Fibroblast of lung (primary cell): Measurements from ENCODE around the gene CLMN. TPM values are rescaled to one million over a fixed set of nuclear protein-coding genes. Genes with fewer than 3 reads are reported as not detected.

Source experiments
- DNase-seq, 2 donors: peaks; one replicate each; pipeline versions ENCODE4 v3.0.0 to v3.0.0-alpha.2; 2010; ENCODE audit warnings: low read depth in 2 of 2
- H2AFZ ChIP-seq: 2 replicates; pipeline ENCODE4 v1.5.1; 2012; ENCODE audit warnings: low read length, control low read depth, inconsistent platforms
- H3K27ac ChIP-seq: 2 replicates; pipeline ENCODE4 v1.5.1; 2011; ENCODE audit warnings: low read length, control low read depth; ENCODE audit not compliant: insufficient read depth
- H3K27me3 ChIP-seq: 2 replicates; pipeline ENCODE4 v1.5.1; 2011; ENCODE audit warnings: mild to moderate bottlenecking, low read length; ENCODE audit not compliant: control insufficient read depth, insufficient read depth
- H3K36me3 ChIP-seq: 2 replicates; pipeline ENCODE4 v1.5.1; 2011; ENCODE audit warnings: low read length; ENCODE audit not compliant: control insufficient read depth, insufficient read depth
- H3K4me1 ChIP-seq: 2 replicates; pipeline ENCODE4 v1.5.1; 2011; ENCODE audit warnings: low read length; ENCODE audit not compliant: control insufficient read depth, insufficient read depth; ENCODE audit errors: extremely low read depth
- H3K4me2 ChIP-seq: 2 replicates; pipeline ENCODE4 v1.5.1; 2011; ENCODE audit warnings: low read length, control low read depth; ENCODE audit not compliant: insufficient read depth; ENCODE audit errors: extremely low read depth
- H3K4me3 ChIP-seq, 4 experiments: fragments of 200-600 bp in 1 of 4; sonication (generic) in 1 of 4; replicated peaks in 1 of 4; 2 replicates each; pipeline ENCODE4 v1.5.1; 2011 to 2016; ENCODE audit warnings: low read length in 4 of 4, low read depth in 3 of 4, mild to moderate bottlenecking in 3 of 4, control low read depth in 2 of 4, inconsistent platforms in 1 of 4, mixed read lengths in 1 of 4; ENCODE audit not compliant: insufficient read depth in 1 of 4; ENCODE audit errors: control extremely low read depth in 1 of 4
- H3K79me2 ChIP-seq: 2 replicates; pipeline ENCODE4 v1.5.1; 2012; ENCODE audit warnings: mild to moderate bottlenecking, low read length, inconsistent platforms; ENCODE audit not compliant: control insufficient read depth, insufficient read depth
- H3K9ac ChIP-seq: 2 replicates; pipeline ENCODE4 v1.5.1; 2011; ENCODE audit warnings: mild to moderate bottlenecking, low read length, control low read depth; ENCODE audit not compliant: insufficient read depth
- H3K9me3 ChIP-seq: 2 replicates; pipeline ENCODE4 v1.5.1; 2012; ENCODE audit warnings: low read depth, low read length; ENCODE audit not compliant: control insufficient read depth, insufficient read depth
- H4K20me1 ChIP-seq: 2 replicates; pipeline ENCODE4 v1.5.1; 2011; ENCODE audit warnings: low read length; ENCODE audit not compliant: control insufficient read depth, insufficient read depth; ENCODE audit errors: extremely low read depth
- CTCF ChIP-seq, 2 donors: IDR thresholded peaks in 1 of 2; conservative IDR thresholded peaks in 1 of 2; 1 replicate in 1 of 2; 2 replicates in 1 of 2; pipeline ENCODE4 v1.5.1; 2011 to 2012; ENCODE audit warnings: low read length in 2 of 2, control low read depth in 1 of 2, inconsistent platforms in 1 of 2, low read depth in 1 of 2, mild to moderate bottlenecking in 1 of 2
- EZH2 ChIP-seq: IDR thresholded peaks from 2 replicates; pipeline ENCODE4 v1.5.1; 2012; ENCODE audit warnings: low read length, control low read depth, mild to moderate bottlenecking; ENCODE audit errors: missing control alignments
- polyA plus RNA-seq, 2 donors: library from polyadenylated mRNA; depleted of rRNA in 1 of 2; stranded (reverse) in 1 of 2; unstranded in 1 of 2; fragments of >200 nt; gene quantifications; 2 replicates each; pipeline ENCODE4 v1.2.1, GENCODE V29; 2011 to 2012; ENCODE audit warnings: missing spikeins in 1 of 2
- total RNA-seq: library from RNA; depleted of rRNA; stranded (reverse); fragments of >200 nt; gene quantifications from 2 replicates; pipeline ENCODE4 v1.2.1, GENCODE V29; 2014

Gene CLMN
- total and polyA plus RNA-seq, 2 donors (not counting 1 experiment from before 2014, with no cell fraction given): 0.83 to 2.7 TPM

- no peak overlapping the region for H3K9ac ChIP-seq
- no peaks in the 10 kb centered on the region for H4K20me1 ChIP-seq
- H3K27me3 ChIP-seq: no peaks in the 10 kb centered on the region
- TF ChIP-seq CTCF (conservative IDR thresholded peaks at IDR 0.05 in 1 of 2, IDR thresholded peaks at IDR 0.05 in 1 of 2; ENCODE audit: low read depth in 1 of 2, low read length in 2 of 2) (no peak), EZH2 (no peak)
- H3K27ac ChIP-seq: no peak overlapping the region
- H3K4me1 ChIP-seq: no peaks in the 10 kb centered on the region
- no peaks in the 10 kb centered on the region for H3K36me3 ChIP-seq
- H2AFZ ChIP-seq: no peak overlapping the region
- no peak overlapping the region for H3K4me2 ChIP-seq
- H3K4me3 ChIP-seq: no peak overlapping the region
- H3K9me3 ChIP-seq: no peaks in the 10 kb centered on the region
- no peak for DNase-seq
- H3K79me2 ChIP-seq: no peaks in the 10 kb centered on the region
Measured at GRCh38 chr14:95353007-95353406, 33.3 kb upstream of the CLMN start.

- Histone ChIP-seq H3K9me3 (no peaks in the 10 kb centered on the region), H3K9ac (no peak overlapping the region), H3K4me2 (no peak overlapping the region), H4K20me1 (no peaks in the 10 kb centered on the region), H3K36me3 (no peaks in the 10 kb centered on the region), H2AFZ (no peak overlapping the region), H3K4me3 (no peak overlapping the region), H3K4me1 (no peaks in the 10 kb centered on the region), H3K79me2 (no peaks in the 10 kb centered on the region), H3K27ac (no peak overlapping the region), H3K27me3 (no peaks in the 10 kb centered on the region)
- no peak for DNase-seq
- TF ChIP-seq CTCF (conservative IDR thresholded peaks at IDR 0.05 in 1 of 2, IDR thresholded peaks at IDR 0.05 in 1 of 2; ENCODE audit: low read depth in 1 of 2, low read length in 2 of 2): no peak
- TF ChIP-seq EZH2: no peak
Measured at GRCh38 chr14:95352481-95352880, 32.8 kb upstream of the CLMN start.

GRCh38 chr14:95349241-95349640, 29.5 kb upstream of the CLMN start:
- Histone ChIP-seq H3K36me3 (no peaks in the 10 kb centered on the region), H3K9ac (no peak overlapping the region), H3K9me3 (no peaks in the 10 kb centered on the region), H4K20me1 (no peaks in the 10 kb centered on the region), H3K4me1 (no peaks in the 10 kb centered on the region), H3K27ac (no peak overlapping the region), H3K79me2 (no peaks in the 10 kb centered on the region), H3K4me2 (no peak overlapping the region), H3K27me3 (no peaks in the 10 kb centered on the region), H2AFZ (no peak overlapping the region), H3K4me3 (no peak overlapping the region)
- no peak for DNase-seq
- TF ChIP-seq CTCF (conservative IDR thresholded peaks at IDR 0.05 in 1 of 2, IDR thresholded peaks at IDR 0.05 in 1 of 2; ENCODE audit: low read depth in 1 of 2, low read length in 2 of 2) (no peak), EZH2 (no peak)
